IPS-NIHi7 (cell line): ENCODE data around the gene PRR23B.

Source experiments
- DNase-seq: peaks from one replicate; pipeline ENCODE4 v3.0.0; 2012; ENCODE audit warnings: mixed read lengths; ENCODE audit errors: extremely low spot score

The PRR23B gene

DNA sequence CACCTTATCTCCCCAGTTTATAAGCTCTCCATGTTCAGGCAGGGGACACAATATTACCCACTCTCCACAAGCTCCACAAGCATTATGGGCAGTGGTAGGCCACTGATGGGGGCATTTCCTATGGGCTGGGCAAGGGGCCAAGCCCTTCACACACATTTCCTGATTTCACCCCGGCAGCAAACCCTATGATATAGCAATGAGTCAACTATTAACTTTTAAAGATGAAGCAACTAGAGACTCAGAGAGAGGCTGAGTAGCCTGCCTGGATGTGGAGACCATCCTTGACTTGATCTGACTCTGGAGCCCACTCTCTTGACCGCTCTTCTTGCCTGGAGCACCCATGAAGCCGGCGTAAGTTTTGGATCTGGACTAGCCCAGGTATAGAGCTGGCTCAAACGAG lies 46.3 kb downstream of the PRR23B start:
- DNase-seq: no peak

GRCh38 chr3:138972941-138973340 lies 47.8 kb downstream of the PRR23B start:
- no peak for DNase-seq

GRCh38 chr3:138971766-138972320 lies 48.9 kb downstream of the PRR23B start:
- DNase-seq: no peak
